Activated naive CD8-positive, alpha-beta T cell treated with anti-CD3 and anti-CD28 coated beads, Interleukin-2, amount 50 U/mL, for 16 hours (primary cell): ENCODE results near the gene CAMK1D.
"Not testable (repeated sequence)": the region's sequence is repeated elsewhere in the genome, so short reads cannot be mapped to it uniquely, and the experiment has no call there.

Experiments used
- DNase-seq: peaks from one replicate; pipeline ENCODE4 v3.0.0-alpha.2; 2020; ENCODE audit warnings: low read depth, low spot score

Gene CAMK1D

DNA sequence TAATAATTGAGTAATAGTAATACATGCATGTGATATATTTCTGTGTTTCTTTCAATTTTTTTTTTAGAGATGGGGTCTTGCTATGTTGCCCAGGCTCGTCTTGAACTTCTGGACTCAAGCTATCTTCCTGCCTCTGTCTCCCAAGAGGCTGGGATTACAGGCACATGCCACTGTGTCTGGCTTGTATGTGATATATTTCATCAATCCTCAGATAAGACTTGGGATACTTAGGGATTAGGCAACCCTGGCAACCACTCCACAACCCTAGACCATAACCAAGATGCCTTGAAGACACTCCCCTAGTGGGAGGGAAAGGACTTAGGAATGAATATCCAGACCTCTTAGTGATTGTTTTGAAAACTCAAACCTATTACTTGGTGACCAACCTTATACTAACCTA is 497.4 kb downstream of the CAMK1D start:
- DNase-seq = no peak

DNA sequence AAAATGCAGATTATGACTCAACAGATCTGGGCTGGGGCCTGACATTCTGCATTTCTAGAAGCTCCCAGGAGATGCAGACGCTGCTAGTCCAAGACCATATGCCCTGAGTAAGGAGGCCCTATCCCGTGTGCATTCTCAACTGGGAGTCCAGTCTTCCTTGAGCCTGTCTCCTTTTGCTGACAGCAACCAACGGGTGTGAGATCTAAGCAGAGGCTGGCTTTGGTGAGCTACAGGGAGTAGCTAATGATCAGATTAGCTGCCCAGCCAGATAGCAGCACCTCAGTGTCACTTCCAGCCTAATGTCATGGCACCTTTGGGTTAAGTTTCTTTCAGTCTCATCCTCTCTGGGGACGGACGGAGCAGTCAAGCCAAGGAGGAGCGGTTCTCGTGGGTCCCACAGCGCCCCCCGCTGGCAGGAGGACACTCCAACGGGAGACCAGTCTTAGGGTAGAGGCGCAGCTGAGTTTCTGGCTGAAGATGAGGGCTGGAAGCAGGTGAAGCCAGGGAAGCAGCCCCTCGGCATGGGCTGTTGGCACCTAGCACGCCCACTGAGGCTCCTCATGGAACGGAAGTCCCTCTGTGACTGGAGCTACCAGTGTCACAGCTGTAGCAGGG is 498.1 kb downstream of the CAMK1D start:
- DNase-seq = no peak

DNA sequence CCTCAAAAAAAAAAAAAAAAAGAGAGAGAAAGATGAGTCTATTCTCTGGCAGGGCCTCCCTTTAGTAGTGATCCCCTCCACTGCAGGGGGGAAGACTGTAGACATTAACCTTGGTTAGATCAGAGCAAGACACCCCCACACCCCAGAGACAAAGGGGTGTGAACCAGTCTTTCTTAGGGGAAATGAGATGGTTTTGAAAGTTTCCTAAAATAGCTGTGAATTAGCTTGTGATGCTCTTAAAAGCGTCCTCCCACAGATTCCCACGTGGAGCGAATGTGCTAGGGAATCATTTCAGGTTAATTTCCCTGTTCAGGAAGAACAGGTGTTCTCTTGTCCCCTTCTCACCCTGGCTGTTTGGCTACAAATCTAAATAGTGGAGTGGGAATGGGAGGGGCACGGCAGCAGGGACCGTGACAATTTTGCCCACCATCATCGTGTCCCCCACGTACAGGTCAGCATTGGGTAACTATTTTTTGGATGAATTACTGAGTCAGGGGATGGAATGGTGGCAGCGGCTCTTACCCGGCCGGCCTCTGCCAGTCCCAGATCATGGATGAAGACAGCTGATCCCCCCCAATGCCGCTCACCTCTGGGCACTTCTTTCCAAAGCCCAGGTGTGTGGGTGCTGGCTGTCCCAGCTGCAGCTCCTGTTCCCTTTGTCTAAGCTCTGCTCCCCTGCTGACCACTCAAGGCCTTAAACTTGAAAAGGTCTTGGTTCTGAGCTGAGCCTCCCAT is 499.3 kb downstream of the CAMK1D start:
- no peak for DNase-seq

DNA sequence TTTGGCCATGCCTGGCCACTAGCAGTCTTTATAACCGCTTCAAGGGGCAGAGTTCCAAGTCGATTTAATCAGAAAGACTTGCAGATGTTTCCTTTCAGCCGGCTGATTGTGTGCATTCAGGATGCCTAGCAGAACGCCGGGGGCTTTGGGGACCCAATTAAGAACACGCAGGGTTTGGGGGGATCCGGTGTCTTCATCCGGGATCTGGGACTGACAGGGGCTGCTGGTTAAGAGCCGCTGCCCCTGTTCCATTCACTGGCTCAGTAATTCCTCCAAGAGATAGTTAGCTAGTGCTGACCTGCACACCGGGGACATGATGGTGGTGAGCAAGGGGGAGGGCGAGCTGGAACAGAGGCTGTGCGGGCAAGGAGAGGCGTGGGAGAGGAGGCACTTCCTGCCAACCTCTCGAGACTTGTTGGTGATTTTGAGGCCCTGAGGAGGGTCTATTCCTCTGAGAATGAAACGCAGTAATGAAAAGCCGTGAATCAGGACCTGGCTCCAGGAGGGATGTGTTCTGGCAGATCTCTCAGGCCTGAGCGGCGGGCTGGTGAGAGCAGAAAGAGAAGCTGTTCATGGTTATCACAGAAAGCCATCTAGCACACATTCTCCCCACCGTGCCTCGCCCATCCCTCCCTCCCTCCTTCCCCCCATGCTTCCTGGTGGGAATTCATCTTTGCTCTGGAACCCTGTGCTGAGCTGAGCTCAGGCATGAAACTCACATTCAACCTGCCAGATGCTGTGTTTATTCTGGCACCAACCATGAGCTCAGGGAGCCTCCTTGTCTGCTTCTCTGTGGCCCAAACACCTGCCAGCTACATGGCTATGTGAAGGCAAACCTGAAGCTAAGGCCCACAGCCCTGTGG is 500.2 kb downstream of the CAMK1D start:
- no peak for DNase-seq

DNA sequence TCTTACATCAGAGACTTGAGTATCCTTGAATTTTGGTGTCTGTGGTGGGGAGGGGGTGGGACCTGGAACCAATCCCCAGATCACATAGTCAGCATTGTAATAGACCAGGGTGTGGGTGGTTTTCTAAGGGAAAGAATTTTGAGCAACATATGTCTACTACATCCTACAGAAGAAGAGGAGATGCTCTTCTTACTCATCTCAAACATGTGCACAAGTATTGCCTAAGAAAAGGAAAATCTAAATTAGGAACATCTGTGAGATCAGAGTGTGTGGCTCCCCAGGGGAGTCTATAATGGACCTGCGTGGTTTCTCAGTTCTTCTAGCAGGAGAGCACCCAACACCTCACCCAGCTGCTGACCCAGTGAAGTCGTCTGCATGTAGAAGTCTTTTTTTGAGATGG is 503.3 kb downstream of the CAMK1D start:
- DNase-seq = no peak

DNA sequence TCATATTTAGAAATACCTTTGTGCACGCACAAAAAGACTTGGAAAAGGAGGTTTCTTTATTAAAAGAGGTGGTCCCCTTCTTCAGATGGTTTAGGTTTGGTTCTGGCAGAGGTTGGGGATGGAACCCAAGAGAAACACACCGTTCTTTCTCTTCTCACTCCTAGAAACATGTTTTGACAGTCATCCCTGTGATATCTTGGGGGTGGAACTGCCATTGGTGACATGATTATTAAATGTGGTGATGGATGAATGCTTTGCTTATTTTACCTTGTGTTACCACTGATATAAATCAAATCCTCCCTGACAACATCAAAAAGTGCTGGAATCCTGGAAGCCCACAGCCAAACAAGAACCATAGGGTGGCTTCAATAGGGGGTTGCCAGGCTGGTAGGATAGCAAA is 505.6 kb downstream of the CAMK1D start:
- no peak for DNase-seq

DNA sequence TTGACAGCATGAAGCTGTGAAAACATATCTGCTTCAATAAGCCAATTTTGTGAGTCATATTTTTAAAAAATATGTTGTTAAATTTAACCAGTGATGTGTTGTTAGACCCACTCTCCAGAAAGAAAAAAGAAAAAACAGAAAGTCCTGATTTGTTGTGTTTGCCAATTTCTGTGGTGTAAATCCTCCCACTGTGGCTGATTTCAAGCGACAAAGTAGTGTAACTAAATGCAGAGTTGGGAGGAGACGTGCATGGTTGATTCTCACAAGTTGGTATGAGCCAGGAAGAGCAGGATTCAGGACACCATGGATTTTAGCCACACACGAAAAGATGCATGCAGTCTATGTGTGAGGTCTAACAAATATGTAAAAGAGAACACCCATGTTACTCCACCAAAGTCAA is 513.1 kb downstream of the CAMK1D start:
- DNase-seq = no peak

DNA sequence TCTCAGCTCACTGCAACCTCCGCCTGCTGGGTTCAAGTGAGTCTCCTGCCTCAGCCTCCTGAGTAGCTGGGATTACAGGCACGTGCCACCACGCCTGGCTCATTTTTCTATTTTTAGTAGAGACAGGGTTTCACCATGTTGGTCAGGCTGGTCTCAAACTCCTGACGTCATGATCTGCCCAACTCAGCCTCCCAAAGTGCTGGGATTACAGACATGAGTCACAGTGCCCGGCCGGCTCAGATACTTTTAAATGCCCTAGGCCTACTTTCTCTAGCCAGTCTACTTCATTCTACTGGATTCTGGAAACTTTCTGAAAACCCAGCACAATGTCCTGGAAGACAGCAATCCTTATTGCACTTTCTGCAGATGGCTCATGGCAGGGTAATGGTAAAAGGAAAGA is 516.2 kb downstream of the CAMK1D start:
- DNase-seq = not testable (repeated sequence)

DNA sequence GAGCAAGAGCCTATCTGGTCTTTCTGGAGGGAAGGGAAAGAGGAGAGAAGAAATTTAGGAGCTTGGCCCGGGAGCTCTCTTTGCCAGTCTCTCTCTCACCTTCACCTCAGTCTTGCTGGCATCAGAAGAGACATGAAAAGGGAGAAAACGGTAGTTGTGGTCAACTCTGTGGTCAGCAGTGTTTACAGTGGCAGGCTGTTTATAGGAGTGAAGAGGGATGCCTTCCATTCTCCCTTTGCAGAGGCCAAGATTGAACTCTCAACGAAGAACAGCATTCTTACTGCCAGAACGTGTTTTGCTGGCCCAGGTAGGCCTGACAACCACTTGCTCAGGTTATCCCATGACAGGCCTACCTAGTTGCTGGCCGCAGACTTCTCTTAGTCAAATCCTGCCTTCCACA is 518.9 kb downstream of the CAMK1D start:
- no peak for DNase-seq

DNA sequence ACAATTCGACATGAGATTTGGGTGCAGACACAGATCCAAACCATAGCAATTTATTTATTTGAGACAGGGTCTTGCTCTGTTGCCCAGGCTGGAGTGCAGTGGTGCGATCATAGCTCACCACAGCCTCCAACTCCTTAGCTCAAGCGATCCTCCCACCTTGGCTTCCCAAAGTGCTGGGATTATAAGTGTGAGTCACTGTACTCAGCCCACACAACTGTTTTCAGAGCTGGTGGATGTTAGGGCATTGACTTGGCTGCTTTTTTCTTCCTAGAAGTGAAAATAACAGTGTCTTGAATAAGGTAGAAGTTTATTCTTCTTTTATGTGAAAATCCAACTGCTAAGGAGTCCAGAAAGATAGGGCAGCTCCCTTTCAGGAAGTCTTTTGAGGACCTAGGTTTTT is 520.1 kb downstream of the CAMK1D start:
- no peak for DNase-seq

DNA sequence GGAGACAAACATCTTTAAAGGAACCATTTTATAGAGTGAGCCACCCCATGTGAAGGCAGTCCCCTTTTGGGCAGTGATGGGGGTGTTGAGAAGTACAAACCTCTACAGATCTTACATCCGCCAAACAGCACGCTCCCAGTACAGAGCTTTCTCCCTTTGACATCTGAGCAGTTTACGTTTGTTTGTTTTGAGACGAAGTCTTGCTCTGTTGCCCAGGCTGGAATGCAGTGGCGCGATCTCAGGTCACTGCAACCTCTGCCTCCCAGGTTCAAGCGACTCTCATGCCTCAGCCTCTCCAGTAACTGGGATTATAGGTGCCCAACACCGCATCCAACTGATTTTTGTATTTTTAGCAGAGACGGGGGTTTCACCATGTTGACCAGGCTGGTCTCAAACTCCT is 523.2 kb downstream of the CAMK1D start:
- DNase-seq = no peak

DNA sequence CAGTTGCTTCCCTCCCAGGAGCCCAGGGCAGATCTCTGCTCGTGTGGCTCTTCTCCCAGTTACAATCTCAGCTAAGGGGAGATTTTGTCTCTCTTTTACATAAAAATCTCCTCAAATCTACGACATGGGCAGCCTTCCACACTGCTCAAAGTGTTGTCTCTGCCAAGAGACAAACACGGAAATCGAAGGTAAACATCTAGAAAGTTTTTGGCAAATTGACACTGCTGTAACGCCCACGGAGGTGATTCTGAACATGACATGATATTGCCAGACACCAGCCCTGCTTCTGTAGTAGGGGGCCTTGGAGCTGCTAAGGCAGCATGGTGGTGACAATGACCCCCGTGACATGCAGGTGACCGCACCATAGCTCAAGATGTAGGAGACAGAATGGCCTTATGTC is 523.8 kb downstream of the CAMK1D start:
- no peak for DNase-seq

DNA sequence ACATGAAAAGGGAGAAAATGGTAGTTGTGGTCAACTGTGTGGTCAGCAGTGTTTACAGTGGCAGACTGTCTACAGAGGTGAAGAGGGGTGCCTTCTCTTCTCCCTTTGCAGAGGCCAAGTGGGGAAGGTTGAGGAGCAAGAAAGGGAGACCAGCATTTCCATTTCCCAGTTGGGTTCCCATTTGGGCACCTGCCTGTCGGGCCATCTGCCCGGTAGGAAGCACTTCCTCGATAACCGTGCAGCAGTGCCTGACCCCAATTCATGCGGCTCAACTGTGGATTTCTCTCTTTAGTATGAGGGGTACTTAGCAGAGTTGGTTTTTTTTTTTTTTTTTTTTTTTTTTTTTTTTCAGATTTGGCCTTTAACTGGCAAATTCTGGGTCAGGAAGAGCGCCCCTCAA is 525.2 kb downstream of the CAMK1D start:
- DNase-seq = no peak

DNA sequence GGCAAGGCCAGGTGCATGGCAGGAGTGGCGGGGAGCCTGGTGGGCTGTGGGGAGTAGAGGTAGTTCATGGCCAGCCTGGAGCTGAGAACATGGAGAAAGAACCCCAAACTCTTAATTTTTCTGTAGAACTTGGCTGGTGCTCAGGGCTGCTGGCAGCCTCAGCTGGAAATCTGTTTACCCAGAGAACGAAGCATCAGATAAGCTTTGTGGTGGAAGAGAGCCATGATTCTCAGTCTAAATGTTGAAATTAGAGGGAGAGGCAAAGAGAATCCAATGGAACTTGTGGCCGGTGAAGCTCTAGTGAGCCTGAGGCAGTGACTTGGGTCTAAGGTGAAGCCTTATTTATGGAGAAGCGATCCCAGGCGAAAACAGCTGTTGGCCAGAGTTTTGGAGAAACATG is 525.8 kb downstream of the CAMK1D start:
- no peak for DNase-seq

DNA sequence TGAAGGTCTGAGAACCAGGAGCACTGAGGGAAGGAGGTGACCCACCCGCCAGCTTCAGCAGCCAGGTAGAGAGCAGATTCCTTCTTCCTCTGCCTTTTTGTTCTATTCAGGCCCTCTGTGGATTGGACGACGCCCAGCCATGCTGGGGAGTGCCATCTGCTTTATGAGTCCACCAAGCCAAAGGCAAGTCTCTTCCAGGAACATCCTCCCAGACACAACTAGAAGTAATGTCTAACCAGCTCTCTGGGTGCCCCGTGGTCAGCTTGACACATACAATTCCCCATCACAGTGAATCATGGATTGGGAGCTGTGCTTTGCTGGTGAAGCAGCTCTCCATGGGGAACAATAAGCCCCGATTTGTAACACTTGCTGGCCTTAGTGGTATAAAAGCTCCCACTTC is 526.9 kb downstream of the CAMK1D start:
- DNase-seq = no peak

DNA sequence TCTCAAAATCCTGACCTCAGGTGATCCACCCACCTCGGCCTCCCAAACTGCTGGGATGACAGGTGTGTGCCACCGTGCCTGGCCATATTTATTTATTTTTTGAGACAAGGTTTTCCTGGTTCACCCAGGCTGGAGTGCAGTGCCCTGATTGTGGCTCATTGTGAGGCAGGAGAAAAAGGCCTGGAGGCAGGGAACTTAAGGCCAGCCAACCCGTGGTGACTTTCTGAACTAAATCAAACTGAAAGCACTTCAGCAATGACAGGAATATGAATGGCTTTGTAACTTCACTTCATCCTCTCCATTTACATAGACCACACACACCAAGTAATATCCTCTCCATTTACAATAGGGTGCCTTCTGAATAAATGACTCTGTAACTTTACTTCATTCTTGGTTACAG is 527.8 kb downstream of the CAMK1D start:
- DNase-seq = no peak

DNA sequence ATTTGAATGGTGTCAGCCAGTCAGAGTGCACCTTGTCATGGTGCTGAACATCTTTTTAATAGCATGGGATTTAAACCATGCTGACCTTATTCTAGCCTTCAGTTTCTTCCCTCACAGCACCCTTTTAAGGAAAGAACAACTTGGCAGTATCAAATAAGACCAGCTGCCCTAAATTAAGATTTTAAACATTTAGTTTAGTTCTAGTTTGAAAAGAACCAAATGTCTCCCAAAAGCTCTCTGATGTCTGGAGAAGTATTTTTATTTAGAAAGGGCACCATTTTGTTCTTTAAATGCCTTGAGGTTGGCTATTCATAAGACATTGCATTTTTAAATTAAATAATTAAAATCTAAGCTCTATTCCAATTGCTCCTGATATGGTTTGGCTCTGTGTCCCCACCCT is 531.1 kb downstream of the CAMK1D start:
- no peak for DNase-seq

DNA sequence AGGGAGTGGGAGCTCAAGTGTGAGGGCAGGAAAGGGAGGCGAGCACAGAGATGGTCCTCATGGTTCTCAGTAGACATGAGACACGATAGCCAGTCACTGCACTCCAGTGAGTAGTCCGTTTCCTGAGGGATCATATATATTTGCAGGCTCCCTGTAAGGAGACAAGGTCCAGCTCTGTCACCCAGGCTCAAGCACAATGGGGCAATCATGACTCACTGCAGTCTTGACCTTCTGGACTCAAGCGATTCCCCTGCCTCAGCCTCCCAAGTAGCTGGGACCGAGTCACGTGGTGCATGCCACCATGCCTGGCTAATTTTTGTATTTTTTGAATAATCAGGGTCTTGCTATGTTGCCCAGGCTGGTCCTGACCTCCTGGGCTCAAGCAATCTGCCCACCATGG is 535.5 kb downstream of the CAMK1D start:
- no peak for DNase-seq
